ENCODE measurements around the gene C6orf141.

The C6orf141 gene

DNA sequence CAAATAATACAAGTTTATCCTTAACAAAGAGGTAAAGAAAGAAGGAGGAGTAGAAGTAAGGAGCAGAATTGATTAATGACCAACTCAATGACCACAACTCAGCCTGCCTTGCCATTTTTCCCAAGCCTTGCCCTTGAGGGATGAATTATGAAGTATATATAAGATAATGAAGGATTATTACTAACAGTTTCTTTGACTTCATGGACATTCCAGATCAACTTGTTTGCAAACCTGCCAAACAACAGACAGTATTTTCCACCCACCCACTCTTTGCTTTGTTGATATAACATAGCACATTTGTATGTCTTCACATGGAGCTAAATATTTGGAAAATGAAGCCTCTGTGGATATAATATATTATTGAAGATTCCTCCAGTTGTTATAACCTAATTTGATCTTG lies 9.9 kb upstream of the C6orf141 start:
- DNase-seq: no peak

DNA sequence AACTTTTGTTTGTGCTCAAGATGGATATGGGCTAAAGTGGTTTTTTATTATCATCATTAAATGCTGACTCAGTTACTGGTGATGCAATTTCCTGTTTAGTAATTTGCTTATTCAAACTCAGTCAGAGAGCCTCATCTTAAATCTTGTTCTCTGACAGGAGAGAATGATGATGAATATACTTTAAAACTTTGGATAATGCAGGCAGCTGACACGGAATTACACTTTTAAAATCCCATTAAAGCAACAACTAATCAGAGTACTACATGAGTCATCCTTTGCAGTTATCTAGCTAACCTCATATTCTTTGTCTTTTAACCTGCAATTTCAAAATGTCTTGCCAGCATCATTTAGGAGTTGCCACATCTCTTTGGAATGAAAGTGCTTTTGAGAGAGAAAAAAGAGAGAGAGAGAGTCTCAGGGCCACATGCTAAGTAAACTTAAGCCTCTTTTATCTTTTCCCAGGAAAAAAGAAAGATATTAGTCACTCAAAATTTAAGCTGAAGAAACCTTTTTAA lies 9.2 kb upstream of the C6orf141 start:
- DNase-seq: peak; percentile 43

GRCh38 chr6:49541936-49542335 lies 8.5 kb upstream of the C6orf141 start:
- DNase-seq: peak; percentile 17

DNA sequence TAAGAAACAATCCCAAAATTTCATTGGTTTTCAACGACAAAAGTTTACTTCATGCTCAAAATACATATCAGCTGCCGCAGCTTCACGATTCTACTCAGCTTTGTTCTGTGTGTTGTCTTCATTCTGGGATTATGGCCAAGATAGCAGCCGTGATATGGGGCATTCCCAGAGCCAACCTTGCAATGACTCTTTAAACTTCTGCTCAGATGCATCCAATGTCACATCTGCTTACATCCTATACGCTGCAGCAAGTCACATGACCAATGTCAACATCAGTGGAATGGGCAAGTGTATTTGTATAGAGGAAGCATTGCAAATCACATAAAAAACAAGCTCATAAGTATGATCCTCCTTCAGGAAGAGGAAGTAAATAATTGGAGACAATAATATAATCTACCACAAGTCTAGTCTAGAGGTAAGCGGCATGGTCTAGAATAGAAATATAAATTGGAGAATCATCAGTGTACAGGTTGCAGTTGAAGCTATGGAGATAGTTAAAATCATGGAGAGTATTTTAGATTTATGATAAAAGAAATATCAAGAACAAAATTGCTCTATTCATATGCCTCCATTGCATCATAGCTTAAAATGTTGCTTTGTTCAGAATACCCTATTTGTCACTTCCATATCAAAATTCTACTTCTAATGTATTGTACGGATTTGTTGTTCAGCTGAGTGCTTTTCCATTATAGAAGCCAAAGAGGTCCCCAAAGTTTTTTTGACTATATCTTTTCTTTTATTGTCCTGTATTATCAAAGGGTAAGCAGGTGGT lies 7.2 kb upstream of the C6orf141 start:
- DNase-seq: no peak

GRCh38 chr6:49546331-49546730 lies 4.1 kb upstream of the C6orf141 start:
- no peak for DNase-seq

GRCh38 chr6:49548613-49549304 lies 1.7 kb upstream of the C6orf141 start:
- DNase-seq: no peak

DNA sequence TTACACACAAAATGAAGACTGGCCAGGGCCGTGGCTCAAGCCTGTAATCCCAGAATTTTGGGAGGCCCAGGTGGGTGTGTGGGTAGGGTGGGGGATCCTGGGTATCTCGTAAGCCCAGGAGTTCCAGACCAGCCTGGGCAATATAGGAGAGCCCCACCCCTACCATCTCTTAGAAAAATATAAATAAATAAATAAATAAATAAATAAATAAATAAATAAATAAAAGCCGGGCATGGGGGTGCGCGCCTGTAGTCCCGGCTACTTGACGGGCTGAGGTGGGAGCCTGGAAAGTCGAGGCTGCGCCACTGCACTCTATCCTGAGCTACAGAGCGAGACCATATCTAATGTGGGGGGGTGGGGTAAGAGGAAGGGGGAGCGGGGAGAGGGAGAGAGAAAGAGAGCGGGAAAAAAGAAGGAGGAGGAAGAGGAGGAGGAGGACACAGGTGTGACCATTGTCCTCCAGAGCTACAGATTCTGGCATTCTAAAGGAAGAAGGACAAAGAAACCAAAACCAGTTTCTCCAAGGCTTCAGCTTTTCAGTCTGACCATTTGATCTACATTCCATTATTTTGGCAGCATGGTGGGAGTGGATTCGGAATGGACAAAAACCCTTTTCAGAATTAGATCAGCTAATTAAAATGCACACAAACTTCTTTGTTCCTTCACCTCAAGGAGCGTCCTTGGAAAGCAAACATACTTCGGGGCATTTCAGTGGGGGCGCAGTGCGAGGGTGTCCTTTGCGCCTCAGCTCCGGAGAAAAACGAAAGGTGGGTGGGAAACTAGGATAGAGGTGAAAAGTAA lies 577 bp upstream of the C6orf141 start:
- DNase-seq: no peak

DNA sequence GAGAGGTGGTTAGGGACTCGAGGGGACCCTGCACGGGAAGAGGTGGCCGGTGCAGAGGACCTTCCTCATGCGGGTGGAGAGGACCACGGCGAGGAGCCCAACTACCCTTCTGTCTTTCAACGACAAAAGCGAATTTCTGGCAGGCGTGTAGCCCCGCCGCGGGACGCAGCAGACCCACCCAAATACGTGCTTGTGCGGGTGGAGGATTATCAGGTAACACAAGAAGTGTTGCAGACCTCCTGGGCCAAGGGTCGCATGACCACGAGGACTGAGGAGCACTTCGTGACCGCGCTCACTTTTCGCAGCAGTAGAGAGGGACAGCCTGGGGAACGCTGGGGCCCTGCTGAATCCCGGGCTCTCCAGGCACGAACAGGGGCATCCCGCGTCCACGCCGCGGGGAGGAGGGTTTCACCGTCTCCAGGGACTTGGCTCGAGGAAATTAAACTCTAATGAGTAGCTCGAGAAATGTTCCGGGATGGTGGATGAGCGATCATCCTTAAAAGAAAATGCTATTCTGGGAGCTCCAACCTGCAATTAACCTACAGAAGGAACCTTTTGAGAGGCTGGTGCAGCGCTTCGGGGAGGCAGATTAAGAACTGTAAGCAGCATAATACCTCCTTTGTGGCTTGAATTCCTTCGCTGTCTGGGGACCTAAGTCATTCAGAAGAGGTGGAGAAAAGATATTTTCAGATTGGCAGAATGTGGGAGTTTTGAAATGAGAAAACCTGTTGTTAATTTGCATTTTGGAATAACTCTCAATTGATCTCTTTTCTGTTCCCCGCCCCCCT lies 804 bp downstream of the C6orf141 start:
- peak; percentile 38 for DNase-seq

GRCh38 chr6:49551866-49552129 lies 1.3 kb downstream of the C6orf141 start:
- DNase-seq: no peak

DNA sequence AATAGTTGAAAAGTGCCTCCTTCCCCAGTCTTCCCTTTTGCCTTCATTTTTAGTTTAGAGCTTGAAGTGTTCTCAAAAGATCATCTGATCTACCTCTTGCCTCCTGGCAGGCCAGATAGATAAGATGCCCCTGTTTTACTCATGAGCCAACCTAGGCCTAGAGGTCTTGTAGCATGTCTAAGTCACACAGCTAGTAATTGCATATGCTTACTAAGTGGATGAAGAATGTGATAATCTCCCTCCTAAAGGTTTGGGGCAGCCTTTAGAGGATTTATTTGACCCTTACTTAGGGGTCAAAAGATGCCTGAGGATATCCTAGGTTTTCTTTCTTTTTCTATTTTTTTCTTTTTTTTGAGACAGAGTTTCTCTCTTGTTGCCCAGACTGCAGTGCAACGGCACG lies 2.1 kb downstream of the C6orf141 start:
- no peak for DNase-seq

DNA sequence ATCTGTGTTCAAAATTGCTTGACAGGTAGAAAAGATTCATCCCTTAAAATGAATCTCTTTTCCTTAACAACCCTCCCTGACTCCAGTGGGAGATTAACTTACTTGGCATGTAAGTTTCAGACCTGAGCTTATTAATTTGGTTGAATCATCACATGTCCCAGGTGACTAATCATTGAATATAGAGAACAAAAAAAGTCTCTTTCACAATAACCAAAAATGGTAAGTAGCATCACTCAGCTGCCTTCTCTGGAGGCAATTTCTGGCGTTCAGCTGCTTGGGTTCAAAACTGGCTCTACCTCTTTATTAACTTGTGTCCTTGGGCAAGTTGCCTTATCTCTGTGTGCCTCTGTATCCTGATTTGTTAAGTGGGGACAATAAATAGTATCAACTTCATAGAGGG lies 2.9 kb downstream of the C6orf141 start:
- DNase-seq: no peak

DNA sequence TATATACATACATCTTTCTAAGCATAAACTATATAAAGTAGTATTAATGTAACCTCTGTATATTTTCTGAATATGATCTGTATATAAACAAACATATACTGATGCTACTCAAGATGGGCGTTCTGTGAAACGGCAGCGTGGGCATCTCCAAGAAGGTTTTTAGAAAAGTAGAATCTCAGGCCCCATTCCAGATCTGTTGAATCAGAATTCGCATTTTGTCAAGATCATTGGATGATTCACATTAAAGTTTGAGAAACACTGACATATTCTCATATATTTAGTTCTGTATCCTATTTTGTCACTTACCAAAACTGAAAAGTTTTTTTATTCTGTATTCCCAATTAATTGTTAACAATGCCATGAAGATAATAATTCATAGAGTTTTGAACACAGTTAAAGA lies 5.5 kb downstream of the C6orf141 start:
- DNase-seq: no peak

DNA sequence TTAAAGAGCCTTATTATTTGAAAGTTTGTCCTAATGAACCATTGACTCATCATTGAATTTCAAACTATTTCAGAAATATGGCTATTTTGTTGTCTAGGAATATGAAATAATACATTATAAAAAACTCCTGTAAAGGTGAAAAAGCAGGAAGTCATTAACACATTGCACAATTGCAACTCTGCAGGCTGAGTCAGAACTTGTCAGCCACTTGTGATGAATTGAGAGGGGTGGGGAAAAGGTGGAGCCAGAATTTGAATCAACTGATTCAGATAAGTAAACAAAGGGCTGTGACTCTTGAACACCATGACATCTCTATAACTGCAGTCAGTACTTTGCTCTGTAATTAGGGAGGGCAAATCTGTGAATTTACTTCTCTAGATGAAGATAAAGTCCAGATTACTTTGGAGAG lies 6.0 kb downstream of the C6orf141 start:
- DNase-seq: peak; percentile 95

DNA sequence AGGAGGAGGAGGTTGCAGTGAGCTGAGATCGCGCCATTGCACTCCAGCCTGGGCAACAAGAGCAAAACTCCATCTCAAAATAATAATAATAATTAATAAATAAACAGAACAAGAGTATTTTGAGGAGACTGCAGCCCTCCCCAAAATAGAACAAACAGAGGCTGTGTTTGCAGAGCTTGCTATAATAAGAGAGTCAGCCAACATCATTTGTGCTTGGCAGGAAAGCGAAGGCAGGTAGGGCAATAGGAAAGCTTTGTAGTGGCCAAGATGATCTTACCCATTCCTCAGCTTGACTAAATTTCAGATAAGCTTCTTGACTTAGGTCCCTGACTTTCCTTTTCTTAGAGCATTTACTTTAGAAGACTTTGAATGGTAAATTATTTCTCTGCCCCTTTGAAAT lies 6.7 kb downstream of the C6orf141 start:
- no peak for DNase-seq

- no peak for DNase-seq
Measured at GRCh38 chr6:49558238-49558637, 7.8 kb downstream of the C6orf141 start.

DNA sequence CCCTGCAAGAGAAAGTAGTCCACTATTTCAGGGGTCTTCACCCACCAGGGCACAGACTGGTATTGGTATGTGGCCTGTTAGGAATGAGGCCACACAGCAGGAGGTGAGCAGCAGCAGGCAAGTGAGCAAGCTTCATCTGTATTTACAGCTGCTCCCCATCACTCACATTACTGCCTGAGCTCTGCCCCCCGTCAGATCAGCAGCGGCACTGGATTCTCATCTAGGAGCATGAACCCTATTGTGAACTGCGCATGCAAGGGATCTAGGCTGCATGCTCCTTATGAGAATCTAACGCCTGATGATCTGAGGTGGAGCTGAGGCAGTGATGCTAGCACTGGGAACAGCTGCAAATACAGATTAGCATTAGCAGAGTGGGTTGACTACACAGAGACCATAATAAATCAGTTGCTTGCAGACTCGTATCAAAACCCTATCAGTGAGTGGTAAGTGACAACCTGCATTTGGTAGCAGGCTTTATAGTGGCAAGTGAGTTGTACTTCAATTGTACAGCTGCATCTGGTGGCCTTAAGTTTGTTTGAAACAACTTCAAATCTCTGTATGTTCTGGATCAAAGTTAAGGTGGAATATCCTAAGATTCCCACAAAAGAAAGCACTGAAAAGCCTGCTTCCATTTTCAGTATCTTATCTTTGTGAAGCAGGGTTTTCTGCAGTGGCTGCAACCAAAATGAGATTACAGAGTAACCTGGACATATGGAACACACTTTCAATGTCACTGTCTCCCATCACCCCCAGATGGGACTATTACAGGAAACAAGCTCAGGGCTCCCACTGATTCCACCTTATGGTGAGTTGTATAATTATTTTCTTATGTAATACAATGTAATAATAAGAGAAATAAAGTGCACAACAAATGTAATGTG lies 12.8 kb downstream of the C6orf141 start:
- DNase-seq: no peak

- no peak for DNase-seq
Measured at GRCh38 chr6:49564552-49564951, 14.1 kb downstream of the C6orf141 start.

GRCh38 chr6:49565261-49565660 lies 14.8 kb downstream of the C6orf141 start:
- no peak for DNase-seq

DNA sequence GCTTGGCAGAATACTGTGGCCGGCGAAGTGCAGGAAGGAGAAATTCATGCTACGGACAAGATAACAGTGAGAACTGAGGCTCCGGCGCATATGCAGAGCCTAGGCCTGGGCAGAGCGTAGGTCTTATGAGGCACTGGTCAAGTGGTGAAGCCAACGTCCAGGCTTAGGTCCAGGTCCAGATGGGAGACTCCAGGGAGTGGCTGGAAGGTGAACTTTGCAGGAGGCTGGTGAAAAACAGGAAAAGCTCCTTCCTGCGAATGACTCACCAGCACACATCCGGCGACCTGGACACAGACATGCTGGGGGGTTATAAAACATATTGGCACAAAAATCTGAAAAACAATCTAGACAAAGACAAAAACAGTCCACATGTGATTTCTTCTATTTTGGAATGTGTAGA lies 15.4 kb downstream of the C6orf141 start:
- DNase-seq: no peak

DNA sequence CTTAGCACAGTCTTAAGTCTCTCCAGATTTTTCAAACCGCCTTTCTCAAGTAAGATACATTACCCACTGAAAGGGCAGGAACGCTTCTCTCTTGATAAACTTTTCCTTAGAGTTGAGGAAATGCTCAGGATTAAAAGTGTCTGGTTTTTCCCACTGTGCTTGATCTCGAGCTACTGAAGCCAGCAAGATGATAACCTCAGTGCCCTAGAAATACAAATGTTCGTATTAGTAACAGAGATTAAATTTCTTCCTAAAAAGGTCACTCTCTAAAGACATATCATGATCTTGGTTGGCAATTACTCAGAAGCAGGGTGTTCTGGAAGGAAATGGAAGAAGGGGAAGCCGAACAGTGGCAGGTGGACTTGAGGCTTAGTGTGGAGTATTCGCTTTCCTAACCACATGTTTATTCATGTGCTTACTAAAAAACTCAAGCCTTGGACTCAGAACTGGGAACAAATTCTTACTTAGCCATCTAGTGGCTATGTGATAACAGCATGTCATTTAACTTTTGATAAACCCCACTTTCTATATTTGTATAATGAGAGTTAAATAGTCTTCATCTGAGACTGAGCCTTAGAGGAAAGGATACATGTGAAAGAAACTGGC lies 20.1 kb downstream of the C6orf141 start:
- DNase-seq: no peak

DNA sequence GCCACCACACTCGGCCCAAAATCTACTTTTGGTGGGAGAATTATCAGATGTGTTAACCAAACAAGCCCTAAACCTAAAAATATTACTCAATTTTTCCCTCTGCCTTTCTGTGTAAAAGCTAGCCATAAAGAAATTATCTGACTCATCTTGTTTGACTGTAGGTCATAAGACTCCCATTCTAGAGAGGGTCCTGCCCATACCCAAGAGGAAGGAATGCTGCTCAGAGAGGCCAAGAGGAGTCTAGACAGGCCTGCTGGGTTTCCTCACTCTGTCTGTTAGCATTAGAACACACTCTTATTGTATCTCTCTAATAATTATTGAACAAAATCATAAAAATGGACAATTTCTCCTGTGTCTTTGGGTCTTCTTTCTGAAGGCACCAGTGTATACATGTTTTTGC lies 26.1 kb downstream of the C6orf141 start:
- DNase-seq: no peak

- DNase-seq: no peak
Measured at GRCh38 chr6:49579649-49580048, 29.2 kb downstream of the C6orf141 start.

Measured in NCI-H510A treated with DMSO at 0.1 percent for 48 hours (cell line).